Tibial nerve (tissue), 4 donors: ENCODE measurements around the gene FOXL2. TPM values are rescaled to one million over a fixed set of nuclear protein-coding genes. Genes with fewer than 3 reads are reported as not detected.

Experiments used
- DNase-seq, 2 donors: peaks; one replicate each; pipeline ENCODE4 v3.0.0-alpha.2; 2019; ENCODE audit warnings: low spot score in 2 of 2
- H3K27ac ChIP-seq, 4 donors: fragments of 200-600 bp; sonication (generic) in 3 of 4; one replicate each; pipeline ENCODE4 v1.5.1; 2017 to 2019; ENCODE audit warnings: mild to moderate bottlenecking in 1 of 4
- H3K27me3 ChIP-seq, 2 donors: fragments of 200-600 bp; sonication (generic) in 1 of 2; one replicate each; pipeline versions ENCODE4 v1.5.1 to v1.6.0; 2017 to 2019
- H3K36me3 ChIP-seq, 3 donors: fragments of 200-600 bp; sonication (generic); one replicate each; pipeline ENCODE4 v1.5.1; 2018 to 2019
- H3K4me1 ChIP-seq, 4 donors: fragments of 200-600 bp; sonication (generic) in 3 of 4; one replicate each; pipeline ENCODE4 v1.5.1; 2017 to 2019
- H3K4me3 ChIP-seq, 4 donors: fragments of 200-600 bp; sonication (generic) in 3 of 4; one replicate each; pipeline ENCODE4 v1.5.1; 2017 to 2019; ENCODE audit warnings: mild to moderate bottlenecking in 1 of 4, moderate library complexity in 1 of 4
- H3K9me3 ChIP-seq, 4 donors: fragments of 200-600 bp; sonication (generic) in 3 of 4; one replicate each; pipeline ENCODE4 v1.5.1; 2017 to 2019
- EP300 ChIP-seq, 2 donors: sonication (generic); formaldehyde crosslinking; IDR thresholded peaks; one replicate each; pipeline ENCODE4 v1.6.1; 2017; ENCODE audit warnings: antibody characterized with exemption in 2 of 2, mild to moderate bottlenecking in 1 of 2
- POLR2A ChIP-seq, 2 donors: fragments of 450-650 bp; IDR thresholded peaks; one replicate each; pipeline ENCODE4 v1.6.1; 2017; ENCODE audit warnings: antibody characterized with exemption in 2 of 2, mild to moderate bottlenecking in 2 of 2, moderate library complexity in 2 of 2
- WGBS, 2 donors: methylation state at CpG; one replicate each; pipeline ENCODE4 v1.1.5; 2018; 5-methylcytosine and 5-hydroxymethylcytosine counted together
- total RNA-seq, 4 donors: library from RNA; depleted of rRNA; stranded (reverse); fragments of >200 nt; gene quantifications; one replicate each; pipeline ENCODE4 v1.1.0, GENCODE V29; 2016
- TF ChIP-seq, protein P1 (sequence below), 5 experiments: fragments of 200-600 bp in 3 of 5; fragments of 450-650 bp in 2 of 5; sonication (generic) in 3 of 5; IDR thresholded peaks; one replicate each; pipeline ENCODE4 v1.5.1; 2016 to 2019; ENCODE audit warnings: antibody characterized with exemption in 5 of 5, mild to moderate bottlenecking in 3 of 5, moderate library complexity in 2 of 5

Gene FOXL2
- total RNA-seq, 4 donors from 2014 or later = not detected

DNA sequence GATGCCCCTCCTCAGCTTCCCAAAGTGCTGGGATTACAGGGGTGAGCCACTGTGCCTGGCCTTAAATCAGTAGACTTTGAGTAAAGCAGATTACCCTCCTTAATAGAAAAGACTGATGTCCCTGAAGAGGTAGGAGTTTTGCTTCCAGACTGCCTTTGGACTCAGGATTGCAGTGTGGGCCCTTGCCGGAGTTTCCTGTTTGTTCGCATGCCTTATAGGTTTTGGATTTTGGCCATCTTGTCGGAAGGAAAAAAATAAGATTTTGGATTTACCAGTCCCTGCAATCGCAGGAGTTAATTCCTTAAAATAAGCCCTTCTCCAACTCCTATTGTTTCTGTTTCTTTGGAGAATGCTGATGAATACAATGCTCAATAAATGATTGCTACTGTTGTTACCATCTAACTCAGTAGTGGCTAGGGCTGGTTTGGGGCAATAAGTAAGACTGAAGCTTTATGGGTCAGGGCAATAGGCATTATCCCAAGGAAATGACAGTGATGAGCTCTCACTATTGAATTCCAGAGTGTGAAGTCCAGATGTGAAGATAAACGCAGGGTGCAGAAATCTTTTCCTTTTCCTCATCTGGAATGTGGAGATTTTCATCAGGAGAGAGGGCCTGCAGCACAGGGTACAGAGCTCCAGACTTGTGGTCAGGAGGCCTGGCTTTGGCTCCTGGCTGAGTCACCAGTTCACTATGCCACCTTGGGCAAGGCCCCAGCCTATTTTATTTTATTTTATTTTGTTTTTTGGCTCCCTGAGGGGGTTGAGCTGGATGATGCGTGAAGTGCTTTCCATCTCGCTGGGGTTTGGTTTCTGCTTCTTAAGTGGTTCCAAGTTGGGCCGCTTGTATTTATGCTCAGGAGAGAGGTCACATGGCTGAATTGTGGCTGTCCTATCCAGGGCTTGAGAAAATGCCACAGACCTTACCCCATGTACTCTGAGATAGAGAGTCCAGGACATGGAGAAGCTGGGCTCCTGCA, 25.3 kb downstream of the FOXL2 start:
- Histone ChIP-seq H3K27me3 (no peaks in the 10 kb centered on the region), H3K9me3 (no peaks in the 10 kb centered on the region), H3K27ac (no peak overlapping the region), H3K4me3 (no peak overlapping the region), H3K4me1 (peaks cover 0 to 6% (median 0%) of the 10 kb centered on the region in 4 donors), H3K36me3 (no peaks in the 10 kb centered on the region)
- TF ChIP-seq POLR2A (IDR thresholded peaks at IDR 0.05) (no peak), EP300 (IDR thresholded peaks at IDR 0.05) (no peak)
- TF ChIP-seq, protein P1, sequence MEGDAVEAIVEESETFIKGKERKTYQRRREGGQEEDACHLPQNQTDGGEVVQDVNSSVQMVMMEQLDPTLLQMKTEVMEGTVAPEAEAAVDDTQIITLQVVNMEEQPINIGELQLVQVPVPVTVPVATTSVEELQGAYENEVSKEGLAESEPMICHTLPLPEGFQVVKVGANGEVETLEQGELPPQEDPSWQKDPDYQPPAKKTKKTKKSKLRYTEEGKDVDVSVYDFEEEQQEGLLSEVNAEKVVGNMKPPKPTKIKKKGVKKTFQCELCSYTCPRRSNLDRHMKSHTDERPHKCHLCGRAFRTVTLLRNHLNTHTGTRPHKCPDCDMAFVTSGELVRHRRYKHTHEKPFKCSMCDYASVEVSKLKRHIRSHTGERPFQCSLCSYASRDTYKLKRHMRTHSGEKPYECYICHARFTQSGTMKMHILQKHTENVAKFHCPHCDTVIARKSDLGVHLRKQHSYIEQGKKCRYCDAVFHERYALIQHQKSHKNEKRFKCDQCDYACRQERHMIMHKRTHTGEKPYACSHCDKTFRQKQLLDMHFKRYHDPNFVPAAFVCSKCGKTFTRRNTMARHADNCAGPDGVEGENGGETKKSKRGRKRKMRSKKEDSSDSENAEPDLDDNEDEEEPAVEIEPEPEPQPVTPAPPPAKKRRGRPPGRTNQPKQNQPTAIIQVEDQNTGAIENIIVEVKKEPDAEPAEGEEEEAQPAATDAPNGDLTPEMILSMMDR (IDR thresholded peaks at IDR 0.05) = no peak
- 78 to 85% methylated on average over 8 of the region's 8 CpGs for WGBS, 2 donors
- no peak for DNase-seq

DNA sequence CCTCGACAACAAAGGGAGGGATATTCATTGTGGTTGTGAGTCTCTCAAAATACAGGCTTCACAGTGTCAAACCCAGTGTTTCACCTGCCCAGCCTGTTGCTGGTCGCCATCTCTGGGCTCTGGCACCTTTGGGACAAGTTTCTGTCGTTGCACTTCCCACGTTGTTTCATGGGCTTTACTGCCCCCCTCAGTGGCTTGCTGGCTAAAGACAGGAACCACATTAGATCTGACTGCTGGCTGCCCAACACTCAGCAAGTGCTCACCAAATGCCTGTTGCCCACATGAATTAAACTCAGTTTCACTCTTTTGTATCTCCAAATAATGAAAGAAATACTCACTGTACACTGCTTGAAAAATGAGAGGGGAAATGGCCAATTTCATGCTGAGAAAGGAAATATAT, 27.6 kb downstream of the FOXL2 start:
- Histone ChIP-seq H3K4me3 (no peak overlapping the region), H3K4me1 (peaks cover 0 to 18% (median 7%) of the 10 kb centered on the region in 4 donors), H3K36me3 (no peaks in the 10 kb centered on the region), H3K9me3 (no peaks in the 10 kb centered on the region), H3K27me3 (no peaks in the 10 kb centered on the region), H3K27ac (no peak overlapping the region)
- no peak for DNase-seq
- TF ChIP-seq POLR2A (IDR thresholded peaks at IDR 0.05) = no peak
- TF ChIP-seq, protein P1 (IDR thresholded peaks at IDR 0.05) = no peak
- TF ChIP-seq EP300 (IDR thresholded peaks at IDR 0.05) = no peak
- WGBS, 2 donors = 61 to 69% methylated on average over 4 of the region's 4 CpGs

DNA sequence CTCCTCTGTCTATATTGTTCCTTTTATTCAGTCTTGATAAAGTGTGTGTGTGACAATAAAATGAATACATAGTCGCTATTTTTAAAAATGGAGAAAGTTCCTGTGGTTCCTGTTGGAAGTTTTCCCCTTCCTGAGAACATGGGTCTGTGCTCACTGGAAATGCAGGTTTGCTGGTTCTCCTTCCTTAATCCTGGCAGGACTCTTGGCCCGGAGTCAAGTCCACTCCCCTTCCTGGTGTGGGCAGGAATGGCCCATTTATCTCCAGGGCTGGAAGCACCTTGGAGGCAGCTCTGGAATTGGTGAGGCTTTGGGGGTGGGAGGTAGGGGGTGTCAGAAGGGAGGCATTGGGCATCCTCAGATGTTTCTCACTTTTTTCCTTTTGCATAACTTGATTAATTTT, 30.1 kb downstream of the FOXL2 start:
- H3K27me3 ChIP-seq = no peaks in the 10 kb centered on the region

DNA sequence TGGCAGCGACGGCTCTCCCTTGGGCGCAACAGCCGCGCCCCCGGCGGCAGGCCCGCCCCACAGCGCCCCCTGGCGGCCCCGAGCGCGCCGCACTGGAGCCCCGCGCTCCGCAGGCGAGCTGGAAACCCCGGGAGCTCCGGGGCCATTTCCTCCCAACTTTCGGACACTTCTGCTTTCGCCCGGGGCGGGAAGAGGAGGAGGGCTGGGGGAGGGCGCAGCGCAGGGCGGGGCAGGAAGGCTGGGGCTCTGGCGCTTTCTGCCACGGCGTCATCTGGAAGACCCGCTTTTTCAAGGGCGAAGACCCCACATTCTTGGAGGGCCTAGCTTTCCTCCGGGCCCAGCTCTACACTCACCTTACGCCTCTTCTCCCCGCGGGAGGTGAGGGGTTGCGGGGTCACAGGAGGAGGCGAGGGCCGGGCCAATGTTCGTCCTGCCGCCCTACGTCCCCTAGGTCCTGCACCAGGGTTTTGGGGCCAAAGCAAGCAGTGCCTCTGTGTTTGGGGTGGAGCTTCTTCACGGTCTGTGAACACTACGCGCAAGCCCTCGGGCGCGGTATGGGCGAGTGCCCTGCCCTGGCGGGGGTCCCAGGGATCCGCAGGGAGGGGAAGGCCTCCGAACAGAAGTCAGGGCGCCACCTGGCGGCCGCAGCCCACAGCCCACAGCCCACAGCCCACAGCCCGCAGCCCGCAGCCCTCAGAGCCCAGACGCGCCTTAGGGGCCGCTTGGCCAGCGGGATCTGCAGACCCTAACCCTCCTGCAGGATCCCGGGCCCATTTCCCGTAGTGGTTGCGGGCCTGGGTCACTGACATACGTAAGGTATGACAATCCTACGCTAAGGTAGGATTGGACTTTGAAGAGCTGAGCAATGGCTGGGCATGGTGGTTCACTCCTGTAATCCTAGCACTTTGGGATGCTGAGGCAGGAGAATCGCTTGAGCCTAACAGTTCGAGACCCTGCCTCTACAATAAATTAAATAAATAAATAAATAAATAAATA, 31.1 kb downstream of the FOXL2 start:
- Histone ChIP-seq H3K36me3 (no peaks in the 10 kb centered on the region), H3K9me3 (no peaks in the 10 kb centered on the region), H3K4me1 (peaks cover 0 to 14% (median 7%) of the 10 kb centered on the region in 4 donors), H3K4me3 (peak overlapping the region; percentile 64 to 93 (median 74)), H3K27me3 (no peaks in the 10 kb centered on the region), H3K27ac (peak overlapping the region; percentile 86 to 96 (median 91))
- 3% methylated on average over 52 to 59 of the region's 68 CpGs for WGBS, 2 donors
- peak in 1 of 2 donors; percentile 58 for TF ChIP-seq EP300 (IDR thresholded peaks at IDR 0.05)
- TF ChIP-seq POLR2A (IDR thresholded peaks at IDR 0.05) = no peak
- TF ChIP-seq, protein P1 (IDR thresholded peaks at IDR 0.05) = peak; percentile 90 to 96 (median 95)
- peak; percentile 81 to 90 for DNase-seq

More for the DNA sequence above, 30.1 kb downstream of the FOXL2 start:
- Histone ChIP-seq H3K4me1 (peaks cover 0 to 14% (median 7%) of the 10 kb centered on the region in 4 donors), H3K9me3 (no peaks in the 10 kb centered on the region), H3K36me3 (no peaks in the 10 kb centered on the region), H3K27ac (no peak overlapping the region), H3K4me3 (no peak overlapping the region)
- WGBS, 2 donors = 74 to 77% methylated on average over 2 of the region's 2 CpGs
- no peak for DNase-seq
- no peak for TF ChIP-seq EP300 (IDR thresholded peaks at IDR 0.05)
- TF ChIP-seq, protein P1 (IDR thresholded peaks at IDR 0.05) = no peak
- no peak for TF ChIP-seq POLR2A (IDR thresholded peaks at IDR 0.05)
